Measurements from ENCODE around the gene KIF27.
"Not testable (repeated sequence)": the region's sequence is repeated elsewhere in the genome, so short reads cannot be mapped to it uniquely, and the experiment has no call there.

The KIF27 gene, protein sequence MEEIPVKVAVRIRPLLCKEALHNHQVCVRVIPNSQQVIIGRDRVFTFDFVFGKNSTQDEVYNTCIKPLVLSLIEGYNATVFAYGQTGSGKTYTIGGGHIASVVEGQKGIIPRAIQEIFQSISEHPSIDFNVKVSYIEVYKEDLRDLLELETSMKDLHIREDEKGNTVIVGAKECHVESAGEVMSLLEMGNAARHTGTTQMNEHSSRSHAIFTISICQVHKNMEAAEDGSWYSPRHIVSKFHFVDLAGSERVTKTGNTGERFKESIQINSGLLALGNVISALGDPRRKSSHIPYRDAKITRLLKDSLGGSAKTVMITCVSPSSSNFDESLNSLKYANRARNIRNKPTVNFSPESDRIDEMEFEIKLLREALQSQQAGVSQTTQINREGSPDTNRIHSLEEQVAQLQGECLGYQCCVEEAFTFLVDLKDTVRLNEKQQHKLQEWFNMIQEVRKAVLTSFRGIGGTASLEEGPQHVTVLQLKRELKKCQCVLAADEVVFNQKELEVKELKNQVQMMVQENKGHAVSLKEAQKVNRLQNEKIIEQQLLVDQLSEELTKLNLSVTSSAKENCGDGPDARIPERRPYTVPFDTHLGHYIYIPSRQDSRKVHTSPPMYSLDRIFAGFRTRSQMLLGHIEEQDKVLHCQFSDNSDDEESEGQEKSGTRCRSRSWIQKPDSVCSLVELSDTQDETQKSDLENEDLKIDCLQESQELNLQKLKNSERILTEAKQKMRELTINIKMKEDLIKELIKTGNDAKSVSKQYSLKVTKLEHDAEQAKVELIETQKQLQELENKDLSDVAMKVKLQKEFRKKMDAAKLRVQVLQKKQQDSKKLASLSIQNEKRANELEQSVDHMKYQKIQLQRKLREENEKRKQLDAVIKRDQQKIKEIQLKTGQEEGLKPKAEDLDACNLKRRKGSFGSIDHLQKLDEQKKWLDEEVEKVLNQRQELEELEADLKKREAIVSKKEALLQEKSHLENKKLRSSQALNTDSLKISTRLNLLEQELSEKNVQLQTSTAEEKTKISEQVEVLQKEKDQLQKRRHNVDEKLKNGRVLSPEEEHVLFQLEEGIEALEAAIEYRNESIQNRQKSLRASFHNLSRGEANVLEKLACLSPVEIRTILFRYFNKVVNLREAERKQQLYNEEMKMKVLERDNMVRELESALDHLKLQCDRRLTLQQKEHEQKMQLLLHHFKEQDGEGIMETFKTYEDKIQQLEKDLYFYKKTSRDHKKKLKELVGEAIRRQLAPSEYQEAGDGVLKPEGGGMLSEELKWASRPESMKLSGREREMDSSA (N-terminal part only)

GRCh38 chr9:83920927-83921707, at the start of gene KIF27:
Gene KIF27 (minus strand): TSS chr9:83921432. CDS start chr9:83915591, 5,841 bp downstream.
- peak; percentile 89 for DNase-seq (ENCODE audit: low spot score)

DNA sequence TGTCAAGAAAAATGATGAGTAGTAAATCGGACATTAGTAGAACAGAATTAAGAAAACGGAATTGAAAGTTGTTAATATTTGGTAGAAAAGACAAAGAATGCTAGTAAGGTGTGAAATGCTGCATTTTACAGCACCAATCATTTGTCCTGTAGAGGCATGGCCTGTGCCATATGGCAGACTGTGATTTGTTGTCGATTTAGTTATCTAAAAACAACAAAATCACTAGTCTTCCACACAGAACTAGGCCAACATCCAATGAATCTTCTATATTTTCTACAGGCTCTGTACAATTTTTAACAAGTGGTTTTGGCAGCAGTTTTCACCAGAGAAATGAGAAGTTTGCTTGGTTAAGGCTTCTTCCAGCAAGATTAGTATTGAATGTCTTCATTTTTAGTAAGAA, 48.4 kb upstream of the KIF27 start:
- DNase-seq (ENCODE audit: low spot score), result no peak

- no peak for DNase-seq (ENCODE audit: low spot score)
These were observed 45.8 kb upstream of the KIF27 start for GRCh38 chr9:83967073-83967472.

DNA sequence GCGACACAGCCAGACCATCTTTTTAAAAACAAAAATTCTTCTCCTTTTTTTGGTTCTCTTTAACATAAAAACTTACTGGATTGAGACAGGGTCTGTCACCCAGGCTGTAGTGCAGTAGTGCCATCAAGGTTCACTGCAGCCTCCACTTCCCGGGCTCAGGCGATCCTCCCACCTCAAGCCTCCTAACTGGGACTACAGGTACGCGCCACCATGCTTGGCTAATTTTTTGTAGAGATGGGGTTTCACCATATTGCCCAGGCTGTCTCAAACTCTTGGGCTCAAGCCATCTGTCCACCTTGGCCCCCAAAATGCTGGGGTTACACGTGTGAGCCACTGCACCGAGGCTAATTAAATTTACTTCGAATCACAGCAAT, 45.0 kb upstream of the KIF27 start:
- no peak for DNase-seq (ENCODE audit: low spot score)

GRCh38 chr9:83965350-83966208, 44.3 kb upstream of the KIF27 start:
- no peak for DNase-seq (ENCODE audit: low spot score)

GRCh38 chr9:83964973-83965349, 43.7 kb upstream of the KIF27 start:
- no peak for DNase-seq (ENCODE audit: low spot score)

- DNase-seq (ENCODE audit: low spot score), result no peak
These were observed 40.9 kb upstream of the KIF27 start for GRCh38 chr9:83962165-83962564.

GRCh38 chr9:83960991-83961390, 39.8 kb upstream of the KIF27 start:
- DNase-seq (ENCODE audit: low spot score), result no peak

DNA sequence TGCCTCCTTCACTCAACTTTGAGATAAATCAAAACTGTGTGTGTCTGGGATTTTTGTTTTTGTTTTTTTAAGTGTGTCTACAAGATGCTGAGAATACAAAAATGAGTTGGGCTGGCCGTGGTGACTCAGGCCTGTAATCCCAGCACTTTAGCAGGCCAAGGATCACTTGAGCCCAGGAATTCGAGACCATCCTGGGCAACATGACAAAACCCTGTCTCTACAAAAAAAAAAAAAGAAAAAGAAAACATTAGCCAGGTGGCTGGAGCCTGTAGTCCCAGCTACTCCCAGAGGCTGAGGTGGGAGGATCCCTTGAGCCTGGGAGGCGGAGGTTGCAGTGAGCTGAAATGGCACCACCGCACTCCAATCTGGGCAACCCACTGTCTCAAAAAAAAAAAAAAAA, 37.8 kb upstream of the KIF27 start:
- DNase-seq (ENCODE audit: low spot score), result no peak

- no peak for DNase-seq (ENCODE audit: low spot score)
These were observed 35.9 kb upstream of the KIF27 start for GRCh38 chr9:83957248-83957513.

GRCh38 chr9:83956436-83957247, 35.4 kb upstream of the KIF27 start:
- DNase-seq (ENCODE audit: low spot score), result peak; percentile 63

GRCh38 chr9:83956086-83956435, 34.8 kb upstream of the KIF27 start:
- DNase-seq (ENCODE audit: low spot score), result no peak

- not testable (repeated sequence) for DNase-seq (ENCODE audit: low spot score)
These were observed 26.9 kb upstream of the KIF27 start for GRCh38 chr9:83948096-83948495.

DNA sequence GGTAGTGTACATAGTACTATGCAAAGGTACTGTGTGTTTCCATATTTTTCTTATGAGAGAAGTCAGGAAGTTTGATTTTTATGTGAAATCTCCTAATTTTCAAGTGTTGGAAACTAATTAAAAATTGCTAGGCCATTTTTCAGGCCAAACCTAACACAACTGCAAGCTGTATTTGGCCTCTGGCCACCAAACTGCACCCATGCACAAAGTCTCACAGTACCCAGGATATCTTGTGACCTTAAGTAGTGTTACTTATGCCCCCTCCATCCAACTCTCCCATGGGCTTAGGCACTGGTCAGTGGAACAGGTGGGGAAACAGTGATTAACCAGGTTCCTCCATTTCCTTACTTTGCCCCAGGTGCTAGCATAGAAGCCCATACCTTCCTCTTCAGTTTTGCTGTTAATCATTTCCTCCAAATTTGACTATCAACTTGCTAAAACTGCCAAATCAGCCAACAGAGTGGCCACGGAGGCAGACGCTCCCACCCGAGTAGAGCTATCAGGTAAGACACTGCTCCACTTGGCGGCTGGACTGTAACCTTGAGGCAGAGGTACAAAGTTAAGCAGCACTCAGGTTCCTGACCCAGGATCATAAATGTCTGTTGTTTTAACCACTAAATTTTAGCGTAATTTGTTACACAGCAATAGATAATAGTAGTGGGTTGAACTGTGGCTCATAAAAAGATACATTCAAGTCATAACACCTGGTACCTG, 19.5 kb upstream of the KIF27 start:
- DNase-seq (ENCODE audit: low spot score), result no peak

- DNase-seq (ENCODE audit: low spot score), result peak; percentile 84
These were observed 16.7 kb upstream of the KIF27 start for GRCh38 chr9:83937861-83938455.

GRCh38 chr9:83936523-83936922, 15.3 kb upstream of the KIF27 start:
- DNase-seq (ENCODE audit: low spot score), result no peak

- no peak for DNase-seq (ENCODE audit: low spot score)
These were observed 14.2 kb upstream of the KIF27 start for GRCh38 chr9:83935276-83935935.

GRCh38 chr9:83934569-83935275, 13.5 kb upstream of the KIF27 start:
- no peak for DNase-seq (ENCODE audit: low spot score)

All from hematopoietic multipotent progenitor cell treated with erythropoietin and hydrocortisone succinate and interleukin-3 and kit ligand, for 15 days (in vitro differentiated cells).